LNCaP clone FGC (cell line): ENCODE data around the gene USP24.
A peak's percentile ranks its signal among the peaks of the same experiment; 100 is the strongest.

Experiments used
- DNase-seq: peaks from one replicate; pipeline ENCODE4 v3.0.0-alpha.2; 2011; ENCODE audit warnings: low read depth
- H3K4me3 ChIP-seq: 2 replicates; pipeline ENCODE4 v1.5.1; 2011; ENCODE audit warnings: mild to moderate bottlenecking, low read depth, low read length, control low read depth
- TF ChIP-seq, protein P1 (sequence below): IDR thresholded peaks from 2 replicates; pipeline ENCODE4 v1.5.1; 2012; ENCODE audit warnings: mild to moderate bottlenecking; ENCODE audit not compliant: control insufficient read depth, insufficient read depth; ENCODE audit errors: extremely low read depth

Gene USP24

DNA sequence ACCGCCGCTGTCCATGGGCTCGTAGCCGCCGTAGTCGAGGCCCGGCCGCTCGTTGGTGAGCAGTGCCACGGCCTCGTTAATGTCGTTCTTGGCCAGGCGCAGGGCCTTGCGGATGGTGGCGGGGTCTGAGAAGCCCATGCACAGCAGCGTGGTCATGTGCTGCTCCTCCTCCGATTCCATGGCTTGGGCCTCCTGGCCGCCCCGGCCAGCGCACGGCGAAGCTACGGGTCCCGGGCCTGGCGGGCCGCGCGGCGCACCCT is 300 bp downstream of the USP24 start:
- TF ChIP-seq, protein P1, sequence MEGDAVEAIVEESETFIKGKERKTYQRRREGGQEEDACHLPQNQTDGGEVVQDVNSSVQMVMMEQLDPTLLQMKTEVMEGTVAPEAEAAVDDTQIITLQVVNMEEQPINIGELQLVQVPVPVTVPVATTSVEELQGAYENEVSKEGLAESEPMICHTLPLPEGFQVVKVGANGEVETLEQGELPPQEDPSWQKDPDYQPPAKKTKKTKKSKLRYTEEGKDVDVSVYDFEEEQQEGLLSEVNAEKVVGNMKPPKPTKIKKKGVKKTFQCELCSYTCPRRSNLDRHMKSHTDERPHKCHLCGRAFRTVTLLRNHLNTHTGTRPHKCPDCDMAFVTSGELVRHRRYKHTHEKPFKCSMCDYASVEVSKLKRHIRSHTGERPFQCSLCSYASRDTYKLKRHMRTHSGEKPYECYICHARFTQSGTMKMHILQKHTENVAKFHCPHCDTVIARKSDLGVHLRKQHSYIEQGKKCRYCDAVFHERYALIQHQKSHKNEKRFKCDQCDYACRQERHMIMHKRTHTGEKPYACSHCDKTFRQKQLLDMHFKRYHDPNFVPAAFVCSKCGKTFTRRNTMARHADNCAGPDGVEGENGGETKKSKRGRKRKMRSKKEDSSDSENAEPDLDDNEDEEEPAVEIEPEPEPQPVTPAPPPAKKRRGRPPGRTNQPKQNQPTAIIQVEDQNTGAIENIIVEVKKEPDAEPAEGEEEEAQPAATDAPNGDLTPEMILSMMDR = no peak
- DNase-seq = no peak
- peak overlapping the region; percentile 73 for H3K4me3 ChIP-seq

DNA sequence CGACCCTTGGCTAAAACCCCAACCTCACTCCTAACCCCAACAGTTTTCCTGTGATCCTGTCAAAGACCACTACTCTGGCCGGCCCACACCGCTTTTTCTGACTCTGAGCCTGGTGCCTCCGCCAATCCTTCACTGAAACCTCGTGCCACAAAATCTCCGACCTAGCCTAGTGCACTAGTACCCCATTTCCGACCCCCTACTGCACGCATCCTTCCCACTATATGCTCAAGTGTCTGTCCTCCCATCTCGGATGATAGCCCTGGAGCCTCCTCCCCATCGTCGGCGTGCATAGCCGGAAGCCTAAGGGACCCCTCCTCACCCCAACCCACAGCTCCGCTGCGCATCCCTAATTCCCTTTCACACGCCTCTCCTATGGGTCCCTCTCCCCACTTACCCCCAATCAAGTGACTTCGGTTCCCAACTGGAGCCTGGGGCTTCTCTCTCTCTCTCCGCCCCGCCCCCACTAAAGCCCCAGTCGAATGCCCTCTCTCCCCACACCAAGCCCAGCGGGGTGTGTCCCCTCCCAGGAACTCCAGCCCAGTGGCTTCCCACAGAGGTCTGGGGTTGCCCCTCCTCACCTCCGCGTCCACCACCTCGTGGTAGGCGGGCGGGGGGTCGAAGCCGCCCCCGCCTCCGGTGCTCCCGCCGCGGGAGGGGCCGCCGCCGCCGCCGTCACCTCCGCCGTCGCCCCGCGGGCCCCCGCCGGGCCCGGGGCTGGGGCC is 791 bp downstream of the USP24 start:
- H3K4me3 ChIP-seq = peak overlapping the region; percentile 73
- no peak for DNase-seq
- TF ChIP-seq, protein P1 = no peak

DNA sequence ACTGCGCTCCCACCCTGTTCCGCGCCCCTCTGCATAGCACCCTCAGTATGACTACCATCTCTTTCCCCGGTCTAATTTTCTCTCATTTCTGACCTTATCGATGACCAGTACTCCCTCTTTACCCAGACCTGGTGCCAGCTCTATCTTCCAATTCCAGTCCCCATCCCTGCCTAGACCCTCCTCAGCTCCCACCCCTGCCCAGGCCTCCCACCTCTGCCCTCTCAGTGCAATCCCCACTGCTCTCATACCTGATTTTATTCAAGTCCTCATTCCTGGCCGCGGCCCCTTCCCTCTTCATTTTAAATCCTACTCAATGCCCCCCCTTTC is 1.3 kb downstream of the USP24 start:
- TF ChIP-seq, protein P1 = no peak
- H3K4me3 ChIP-seq = peak overlapping the region; percentile 73
- DNase-seq = no peak

DNA sequence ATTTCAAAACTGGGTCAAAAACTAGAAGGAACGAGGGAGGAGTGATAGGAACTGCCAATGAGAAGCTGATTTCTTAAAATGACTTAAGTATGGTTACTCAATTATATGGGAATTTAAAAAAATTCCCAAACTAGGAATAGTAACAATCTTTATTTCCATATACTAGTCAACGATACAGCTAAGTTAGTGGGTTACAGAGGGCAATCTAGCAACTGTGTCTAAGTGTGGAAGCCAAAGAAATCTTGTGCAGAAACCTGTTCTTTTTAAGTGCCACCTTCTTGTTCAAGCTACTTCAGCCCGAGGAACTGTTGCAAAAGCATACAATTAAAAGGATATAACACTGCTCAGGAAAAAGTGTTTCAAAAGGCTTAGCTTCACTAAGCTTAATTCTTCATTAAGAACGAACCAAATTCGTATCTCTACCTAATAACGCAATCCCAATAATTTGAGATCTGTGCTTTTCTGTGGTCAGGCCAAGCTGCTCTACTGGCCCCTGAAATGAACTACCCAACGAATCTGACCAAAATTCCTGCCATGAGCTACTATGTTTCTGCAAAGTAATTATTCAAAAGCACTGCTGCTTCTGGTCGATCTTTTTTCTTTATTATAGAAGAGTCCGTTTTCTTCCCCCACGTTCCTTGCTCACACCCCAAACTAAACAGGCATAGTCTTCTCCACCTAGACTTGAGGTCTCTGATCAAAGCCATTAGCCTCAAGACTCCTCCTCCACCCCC is 1.8 kb downstream of the USP24 start:
- TF ChIP-seq, protein P1 = no peak
- peak overlapping the region; percentile 73 for H3K4me3 ChIP-seq
- no peak for DNase-seq

DNA sequence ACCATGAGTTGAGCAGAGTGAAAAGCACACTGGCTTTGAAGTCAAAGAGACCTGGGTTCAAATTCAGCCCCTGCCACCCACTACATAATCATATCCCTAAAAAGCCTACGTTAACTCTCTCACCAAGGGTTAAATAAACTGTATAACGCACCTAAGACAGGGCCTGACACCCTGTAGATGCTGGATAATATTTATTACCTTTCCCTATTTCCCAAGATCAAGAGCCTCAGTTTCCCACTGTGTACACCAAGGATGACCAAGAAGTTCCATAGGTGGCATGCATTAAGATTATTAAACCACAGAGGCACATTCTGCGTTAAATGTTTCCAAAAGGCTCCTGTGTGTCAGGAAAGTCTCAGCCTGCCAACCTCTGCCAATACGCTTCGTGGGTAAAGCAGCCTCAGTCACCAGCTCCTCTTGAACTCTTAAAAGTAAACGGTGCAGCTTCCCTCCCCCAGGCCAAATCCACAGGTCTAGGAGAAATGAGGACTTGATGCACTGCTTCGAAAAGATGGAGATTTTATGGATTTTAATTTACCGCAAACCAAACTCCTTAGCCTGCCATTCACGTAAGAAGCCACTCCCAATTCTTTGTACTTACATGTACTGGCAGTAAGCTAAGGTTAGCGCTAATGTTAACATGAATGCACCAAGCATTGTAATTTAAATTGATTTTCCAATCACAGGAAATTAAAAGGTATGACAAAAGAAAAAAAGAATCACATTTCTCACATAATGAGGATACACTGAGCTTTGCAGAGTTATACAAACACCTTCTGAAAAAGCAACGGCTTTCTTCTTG is 2.6 kb downstream of the USP24 start:
- TF ChIP-seq, protein P1 = no peak
- no peak overlapping the region for H3K4me3 ChIP-seq
- DNase-seq = no peak

DNA sequence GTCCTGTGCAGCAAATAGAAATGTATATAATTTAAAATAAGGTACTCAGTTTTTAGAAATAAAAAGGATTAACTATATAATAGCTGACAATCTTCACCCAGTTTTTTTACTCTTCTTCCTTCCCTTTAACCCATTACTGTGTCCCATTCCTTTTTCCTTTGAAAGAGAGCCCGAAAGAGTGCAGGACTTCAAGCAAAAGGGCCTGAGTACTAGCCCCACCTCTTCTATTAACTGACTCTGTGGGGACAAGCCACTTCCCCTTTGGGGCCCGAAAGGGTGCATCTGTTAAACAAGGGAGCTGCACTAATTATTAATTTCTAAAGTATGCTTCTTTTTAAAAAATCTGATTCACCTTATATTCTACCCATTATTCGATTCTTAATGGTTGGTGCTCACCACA is 3.3 kb downstream of the USP24 start:
- TF ChIP-seq, protein P1 = no peak
- H3K4me3 ChIP-seq = no peak overlapping the region
- DNase-seq = no peak
